Stimulated activated CD4-positive, alpha-beta T cell treated with anti-CD3 and anti-CD28 coated beads, Interleukin-2, amount 100 ng/mL, for 48 hours (primary cell): ENCODE data around the gene PIK3AP1.
A peak's percentile ranks its signal among the peaks of the same experiment; 100 is the strongest.
"Not testable (repeated sequence)": the region's sequence is repeated elsewhere in the genome, so short reads cannot be mapped to it uniquely, and the experiment has no call there.

Experiments used
- DNase-seq, 2 donors: peaks; one replicate each; pipeline ENCODE4 v3.0.0-alpha.2; 2020

PIK3AP1 gene

GRCh38 chr10:96606216-96606615, 114.1 kb downstream of the PIK3AP1 start:
- DNase-seq = no peak

DNA sequence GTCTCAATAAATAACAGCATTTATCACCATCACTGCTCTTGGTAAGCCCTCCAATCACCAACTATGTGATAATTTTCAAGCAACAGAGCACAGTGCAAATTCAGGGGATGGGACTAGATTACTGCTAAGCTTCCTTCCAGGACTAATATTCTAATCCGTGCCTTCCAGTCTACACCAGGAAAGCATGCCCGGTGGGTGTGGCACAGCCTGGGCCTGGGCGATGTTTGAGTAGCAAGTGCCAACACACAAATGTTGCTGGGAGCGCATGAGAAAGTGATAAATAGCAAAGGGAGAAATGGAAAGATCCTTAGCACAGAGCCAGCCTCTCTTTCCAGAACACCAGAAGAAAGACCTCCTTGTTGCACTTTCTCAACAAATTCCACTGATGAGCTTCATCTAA, 120.0 kb downstream of the PIK3AP1 start:
- DNase-seq = no peak

- no peak for DNase-seq
Measured at GRCh38 chr10:96598846-96599245, 121.5 kb downstream of the PIK3AP1 start.

DNA sequence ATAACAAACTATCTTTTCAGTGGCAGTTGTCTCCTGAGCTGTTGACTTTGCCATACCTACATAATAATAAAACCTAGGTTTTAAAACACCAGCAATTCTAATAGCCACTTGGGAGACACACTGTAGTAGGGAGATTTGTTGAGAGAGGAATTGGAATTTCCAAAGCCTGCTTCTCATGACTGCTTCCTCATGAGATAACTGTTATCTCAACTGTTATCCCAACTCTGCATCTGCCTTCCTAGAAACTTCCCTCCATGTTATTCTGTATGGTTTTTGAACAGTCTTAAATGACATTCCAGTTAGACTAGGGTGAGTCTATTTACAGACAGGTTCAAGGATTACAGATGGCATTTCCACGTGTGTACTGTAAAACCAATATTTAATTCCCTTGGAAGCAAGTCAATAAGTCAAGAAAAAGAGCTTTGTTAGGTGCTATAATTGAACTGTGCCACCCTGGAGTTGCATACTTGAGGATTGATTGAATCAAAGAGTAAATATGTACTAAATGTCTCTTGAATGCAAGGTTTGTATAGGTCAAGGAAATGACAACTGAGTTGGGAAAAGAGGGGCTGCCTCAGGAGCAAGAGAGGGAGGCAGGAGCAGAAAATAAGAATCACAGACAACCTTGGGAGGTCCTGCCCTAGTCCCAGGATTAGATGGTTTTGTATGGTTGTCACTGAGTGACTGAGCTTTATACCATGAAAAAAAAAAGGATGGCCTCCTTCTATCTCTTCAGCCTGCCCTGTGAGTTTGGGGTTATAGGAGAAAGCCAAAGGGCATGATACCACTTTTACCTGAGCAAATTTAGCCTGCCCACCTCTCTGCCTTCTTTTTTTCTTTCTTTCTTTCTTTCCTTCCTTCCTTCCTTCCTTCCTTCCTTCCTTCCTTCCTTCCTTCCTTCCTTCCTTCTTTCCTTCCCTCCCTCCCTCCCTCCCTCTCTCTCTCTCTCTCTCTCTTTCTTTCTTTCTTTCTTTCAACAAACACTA, 123.6 kb downstream of the PIK3AP1 start:
- DNase-seq = no peak

DNA sequence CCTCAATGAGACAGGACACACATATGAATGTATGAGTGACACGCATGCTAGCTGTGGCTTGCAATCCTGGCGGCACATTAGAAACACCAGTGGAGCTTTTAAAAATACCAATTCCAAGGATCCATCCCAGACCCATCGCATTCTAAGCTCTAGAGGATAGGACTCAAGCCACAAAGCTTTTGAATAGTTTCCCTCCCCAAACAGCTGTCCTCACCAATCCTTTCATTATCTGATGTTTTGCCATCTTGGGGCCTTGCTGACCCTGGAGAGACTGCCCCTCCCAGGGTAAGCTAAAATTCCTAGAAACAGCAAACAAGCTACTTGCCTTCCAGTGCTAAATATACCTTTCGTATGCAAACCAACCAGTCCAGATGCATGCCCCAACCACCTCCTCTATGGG, 124.6 kb downstream of the PIK3AP1 start:
- no peak for DNase-seq

DNA sequence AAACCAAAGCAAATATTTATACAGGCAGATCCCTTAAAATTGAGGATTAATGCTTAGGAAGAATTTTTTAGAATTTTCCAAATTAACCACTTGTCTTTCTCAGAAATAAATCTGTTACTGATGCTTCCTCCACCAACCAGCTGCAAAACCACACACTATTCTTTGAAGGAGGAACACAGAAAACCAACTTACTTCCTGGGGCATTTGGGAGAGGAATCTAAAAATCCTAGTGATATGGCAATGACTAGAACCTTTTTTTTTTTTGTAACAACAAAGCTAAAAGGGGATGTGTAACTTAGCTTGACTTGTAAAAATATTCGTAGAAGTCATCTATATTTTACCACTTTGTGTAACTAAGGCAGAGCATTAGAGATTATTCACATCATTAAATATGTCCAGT, 128.4 kb downstream of the PIK3AP1 start:
- no peak for DNase-seq

DNA sequence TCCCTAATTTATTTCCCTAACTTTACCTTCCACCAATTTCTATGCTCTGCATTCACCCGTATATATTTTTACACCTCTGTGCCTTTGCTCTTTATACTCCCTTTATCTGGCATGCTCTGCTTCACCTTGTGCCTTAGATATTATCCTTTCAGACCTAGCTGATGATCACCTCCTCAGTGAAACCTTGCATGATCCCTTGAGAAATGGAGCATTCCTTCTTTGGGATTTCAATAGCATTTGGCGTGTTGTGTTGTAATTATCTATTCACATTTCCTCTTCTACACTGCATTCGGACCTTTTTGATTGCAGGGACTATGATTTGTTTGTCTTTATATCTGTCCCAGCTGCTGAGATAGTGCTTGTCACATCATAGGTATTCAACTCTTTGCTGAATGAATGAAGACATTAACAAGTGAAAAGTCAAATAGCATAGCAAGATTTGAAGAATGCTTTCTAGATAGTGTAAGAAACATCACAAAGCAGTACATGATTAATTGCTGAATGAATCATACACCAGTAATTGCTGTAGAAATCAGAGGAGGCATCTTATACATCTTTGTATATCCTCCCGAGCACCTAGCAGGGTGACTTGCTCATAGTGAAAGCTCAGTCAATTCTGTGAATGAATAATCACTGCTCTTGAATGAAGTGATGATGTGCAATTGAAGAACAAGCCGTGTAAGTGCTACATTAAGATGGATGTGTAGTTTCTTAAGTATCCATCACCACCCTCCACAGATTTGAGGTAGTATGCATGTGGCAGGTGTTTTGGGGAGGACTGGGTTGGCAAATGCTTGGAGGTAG, 131.5 kb downstream of the PIK3AP1 start:
- peak; percentile 3 to 19 for DNase-seq

DNA sequence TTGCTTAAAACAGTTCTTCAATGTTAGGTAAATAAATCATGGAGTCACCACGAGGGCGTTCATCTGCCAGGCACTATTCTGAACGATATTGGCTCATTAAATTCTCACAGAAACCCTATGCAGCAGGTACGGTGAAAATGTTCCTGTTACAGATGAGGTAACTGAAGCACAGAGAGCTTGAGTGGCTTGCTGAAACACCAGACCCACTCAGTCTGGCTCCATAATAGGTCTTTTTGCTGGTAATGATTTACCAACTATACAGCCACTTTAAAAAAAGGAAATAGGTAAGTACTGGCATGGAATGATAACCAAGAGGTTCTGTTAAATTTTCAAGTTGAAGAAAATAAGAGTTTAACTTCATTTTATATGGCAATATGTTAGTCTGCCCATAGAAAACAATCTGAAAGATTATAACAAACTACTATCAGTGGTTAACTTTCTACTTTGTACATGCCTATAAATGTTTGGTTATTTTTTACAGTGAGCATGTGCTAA, 132.2 kb downstream of the PIK3AP1 start:
- no peak for DNase-seq

DNA sequence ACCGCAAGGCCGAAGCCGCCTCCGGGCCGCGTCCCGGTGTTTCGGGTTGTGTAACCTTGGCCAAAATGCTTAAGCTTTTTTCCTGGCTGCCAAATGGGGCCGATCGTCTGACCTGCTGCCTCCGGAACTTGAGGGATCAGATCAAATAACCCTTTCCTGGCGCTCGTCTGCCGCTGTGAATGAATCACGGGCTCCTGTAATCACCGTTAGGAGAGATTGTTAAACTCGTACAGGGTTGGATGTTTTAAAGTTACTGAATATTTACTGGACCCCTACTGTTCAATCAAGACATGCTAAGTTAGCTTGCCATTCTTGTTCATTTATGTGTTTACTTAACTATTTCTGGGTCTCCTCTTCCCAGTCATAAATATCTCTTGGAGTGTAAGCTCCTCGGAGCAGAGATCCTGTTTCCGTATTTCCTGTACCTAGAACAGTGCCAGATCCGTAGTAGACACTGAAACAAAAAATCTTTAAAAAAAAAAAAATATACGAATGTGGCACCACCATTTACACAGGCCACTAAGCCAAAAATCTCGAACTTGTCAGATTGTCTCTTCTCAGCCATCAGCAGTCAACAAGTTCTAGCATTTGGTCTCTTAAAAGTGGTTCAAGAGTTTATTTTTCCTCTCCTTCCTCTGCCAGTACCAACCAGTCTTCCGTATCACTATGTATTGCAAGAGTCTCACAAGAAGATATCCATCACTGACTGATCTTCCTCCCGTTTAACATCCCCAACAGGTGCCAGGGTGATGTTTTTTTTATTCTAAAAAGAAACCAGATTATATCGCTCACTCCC, 132.9 kb downstream of the PIK3AP1 start:
- peak in 1 of 2 donors; percentile 23 for DNase-seq

- peak; percentile 86 to 89 for DNase-seq
Measured at GRCh38 chr10:96586419-96587263, 133.7 kb downstream of the PIK3AP1 start, which contains the start of gene TM9SF3. Gene TM9SF3 (minus strand): TSS chr10:96587012. CDS start chr10:96586835, 177 bp downstream.

GRCh38 chr10:96585736-96586418, 134.4 kb downstream of the PIK3AP1 start:
- DNase-seq = no peak

- DNase-seq = no peak
Measured at GRCh38 chr10:96584474-96584873, 135.8 kb downstream of the PIK3AP1 start.

- no peak for DNase-seq
Measured at GRCh38 chr10:96584035-96584434, 136.3 kb downstream of the PIK3AP1 start.

DNA sequence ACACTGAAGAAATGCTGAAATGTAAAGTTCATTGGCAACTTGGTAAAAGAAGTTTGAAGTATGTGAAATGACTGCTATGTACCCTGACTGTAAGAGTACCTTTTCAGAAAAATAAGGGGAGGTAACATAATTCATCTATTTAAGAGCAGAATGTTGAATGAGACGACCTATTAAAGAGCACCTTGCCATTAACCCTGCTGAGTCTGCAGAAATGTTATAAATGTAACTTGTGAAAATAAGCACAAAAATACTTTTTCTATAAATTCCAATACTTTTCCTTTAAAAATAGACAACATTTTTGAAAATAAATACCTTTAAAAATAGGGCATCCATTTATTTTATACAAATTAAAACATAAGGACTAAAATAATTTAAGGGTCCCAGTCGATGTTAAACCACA, 141.2 kb downstream of the PIK3AP1 start:
- DNase-seq = no peak

- no peak for DNase-seq
Measured at GRCh38 chr10:96578633-96579032, 141.7 kb downstream of the PIK3AP1 start.

- DNase-seq = no peak
Measured at GRCh38 chr10:96578022-96578421, 142.3 kb downstream of the PIK3AP1 start.

DNA sequence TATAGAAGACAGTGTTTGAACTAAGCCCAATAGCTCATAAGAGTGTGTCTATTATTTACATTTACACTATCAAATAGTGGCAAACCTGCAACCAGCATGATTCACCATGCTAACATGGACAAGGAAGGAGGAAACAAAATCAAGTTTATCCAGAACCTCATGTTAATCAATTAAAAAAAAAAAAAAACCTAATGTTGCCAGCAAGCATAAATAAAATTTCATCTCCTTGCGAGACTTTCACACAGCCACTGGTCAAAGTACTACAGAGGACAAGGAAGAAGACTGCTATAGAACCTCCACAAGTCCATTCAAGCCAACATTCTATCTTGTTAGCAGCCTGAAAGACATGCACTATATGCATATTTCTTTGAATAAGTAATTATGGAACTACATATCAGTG, 143.2 kb downstream of the PIK3AP1 start:
- no peak for DNase-seq

GRCh38 chr10:96576277-96576980, 143.9 kb downstream of the PIK3AP1 start:
- no peak for DNase-seq

DNA sequence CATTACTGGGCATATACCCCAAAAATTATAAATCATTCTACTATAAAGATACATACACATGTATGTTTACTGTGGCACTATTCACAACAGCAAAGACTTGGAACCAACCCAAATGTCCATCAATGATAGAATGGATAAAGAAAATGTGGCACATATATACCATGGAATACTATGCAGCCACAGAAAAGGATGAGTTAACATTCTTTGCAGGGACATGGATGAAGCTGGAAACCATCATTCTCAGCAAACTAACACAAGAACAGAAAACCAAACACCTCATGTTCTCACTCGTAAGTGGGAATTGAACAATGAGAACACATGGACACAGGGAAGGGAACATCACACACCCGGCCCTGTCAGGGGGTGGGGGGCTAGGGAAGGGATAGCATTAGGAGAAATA, 145.8 kb downstream of the PIK3AP1 start:
- not testable (repeated sequence) for DNase-seq

DNA sequence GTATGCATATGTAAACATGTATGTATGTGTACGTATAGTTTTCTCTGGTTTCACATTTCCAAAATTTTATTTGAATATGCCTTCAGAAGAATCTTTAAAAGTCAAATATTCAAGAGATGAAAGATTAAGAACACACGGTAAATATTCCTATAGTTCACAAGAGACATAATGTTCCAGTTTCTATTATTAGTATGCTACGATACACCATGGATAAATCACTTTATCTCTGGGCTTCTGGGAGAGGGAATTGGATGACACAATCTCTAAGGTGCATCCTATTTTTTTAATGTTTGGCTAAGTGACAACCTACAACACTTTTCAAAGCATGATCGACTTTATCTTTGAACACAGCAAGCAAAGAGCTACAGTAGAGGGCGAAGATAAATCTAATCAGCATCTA, 147.3 kb downstream of the PIK3AP1 start:
- no peak for DNase-seq
